Measurements from ENCODE around the gene SLC13A3. TPM values are rescaled to one million over a fixed set of nuclear protein-coding genes. Genes with fewer than 3 reads are reported as not detected.

The SLC13A3 gene
- total RNA-seq, 1 experiment from 2014 or later: 17.5 TPM

GRCh38 chr20:46546298-46546697 lies 105.0 kb downstream of the SLC13A3 start:
- Histone ChIP-seq H3K23me2 (ENCODE audit: insufficient read length, low read depth, low read length, poor library complexity, severe bottlenecking) (no peaks in the 10 kb centered on the region), H3T11ph (ENCODE audit: low read length) (no peak overlapping the region), H3K9ac (ENCODE audit: extremely low read depth, insufficient read length, low read length) (no peak overlapping the region), H3K23ac (ENCODE audit: insufficient read length, low read depth, low read length) (no peak overlapping the region), H2BK12ac (ENCODE audit: insufficient read length, low read depth, low read length) (no peak overlapping the region), H2BK120ac (ENCODE audit: low read depth, low read length, poor library complexity, severe bottlenecking) (no peak overlapping the region), H3K56ac (ENCODE audit: insufficient read length, low read depth, low read length) (no peak overlapping the region), H3K14ac (ENCODE audit: insufficient read depth, low read length) (no peak overlapping the region), H3K4me2 (ENCODE audit: insufficient read depth, insufficient read length, low read length) (no peak overlapping the region), H2BK15ac (ENCODE audit: low read depth, low read length) (no peak overlapping the region), H3K4ac (ENCODE audit: low read depth, low read length) (no peak overlapping the region), H3K9me3 (ENCODE audit: control insufficient read depth, low read depth, low read length) (no peaks in the 10 kb centered on the region), H2BK5ac (ENCODE audit: insufficient read length, low read length) (no peak overlapping the region), H3K27me3 (ENCODE audit: insufficient read depth, low read length) (no peaks in the 10 kb centered on the region), H4K5ac (ENCODE audit: insufficient read length, low read depth, low read length) (no peak overlapping the region), H3K18ac (ENCODE audit: insufficient read length, low read depth, low read length) (no peak overlapping the region), H3K79me1 (ENCODE audit: insufficient read depth, low read depth, low read length, poor library complexity, severe bottlenecking) (no peaks in the 10 kb centered on the region), H2AFZ (ENCODE audit: low read length) (no peak overlapping the region), H4K8ac (replicated peaks; ENCODE audit: insufficient read length, low read depth, low read length) (no peak overlapping the region), H4K20me1 (ENCODE audit: control insufficient read depth, insufficient read depth, insufficient read length) (no peaks in the 10 kb centered on the region), H3K27ac (ENCODE audit: insufficient read length, low read depth, low read length) (no peak overlapping the region), H2BK20ac (ENCODE audit: low read depth, low read length, poor library complexity, severe bottlenecking) (no peak overlapping the region), H3K4me1 (ENCODE audit: insufficient read depth, low read length) (no peaks in the 10 kb centered on the region), H4K91ac (ENCODE audit: insufficient read length, low read depth, low read length) (no peak overlapping the region), H2AK5ac (ENCODE audit: insufficient read length, low read length) (no peak overlapping the region), H3K79me2 (ENCODE audit: insufficient read depth, low read length) (no peaks in the 10 kb centered on the region)
- H3K36me3 Mint-ChIP-seq (ENCODE audit: insufficient read depth in 1 of 3, low read depth in 3 of 3): no peaks in the 10 kb centered on the region
- H3K4me1 Mint-ChIP-seq: peaks cover 9 to 12% of the 10 kb centered on the region in 2 experiments
- TF ChIP-seq, protein P1, sequence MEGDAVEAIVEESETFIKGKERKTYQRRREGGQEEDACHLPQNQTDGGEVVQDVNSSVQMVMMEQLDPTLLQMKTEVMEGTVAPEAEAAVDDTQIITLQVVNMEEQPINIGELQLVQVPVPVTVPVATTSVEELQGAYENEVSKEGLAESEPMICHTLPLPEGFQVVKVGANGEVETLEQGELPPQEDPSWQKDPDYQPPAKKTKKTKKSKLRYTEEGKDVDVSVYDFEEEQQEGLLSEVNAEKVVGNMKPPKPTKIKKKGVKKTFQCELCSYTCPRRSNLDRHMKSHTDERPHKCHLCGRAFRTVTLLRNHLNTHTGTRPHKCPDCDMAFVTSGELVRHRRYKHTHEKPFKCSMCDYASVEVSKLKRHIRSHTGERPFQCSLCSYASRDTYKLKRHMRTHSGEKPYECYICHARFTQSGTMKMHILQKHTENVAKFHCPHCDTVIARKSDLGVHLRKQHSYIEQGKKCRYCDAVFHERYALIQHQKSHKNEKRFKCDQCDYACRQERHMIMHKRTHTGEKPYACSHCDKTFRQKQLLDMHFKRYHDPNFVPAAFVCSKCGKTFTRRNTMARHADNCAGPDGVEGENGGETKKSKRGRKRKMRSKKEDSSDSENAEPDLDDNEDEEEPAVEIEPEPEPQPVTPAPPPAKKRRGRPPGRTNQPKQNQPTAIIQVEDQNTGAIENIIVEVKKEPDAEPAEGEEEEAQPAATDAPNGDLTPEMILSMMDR (conservative IDR thresholded peaks at IDR 0.05): no peak
- no peak overlapping the region for H3K27ac Mint-ChIP-seq
- no peaks in the 10 kb centered on the region for H3K27me3 Mint-ChIP-seq (ENCODE audit: low read depth)
- H3K4me3 Mint-ChIP-seq: no peak overlapping the region
- H3K9me3 Mint-ChIP-seq: no peaks in the 10 kb centered on the region
- no CpG with 5 or more reads among the region's 3 CpGs for WGBS (ENCODE audit: extremely low coverage, insufficient read length, low lambda C conversion rate)
- no peak for DNase-seq

Measured in H9 (cell line).